CD14-positive monocyte (primary cell): ENCODE measurements around the gene SLC38A1. TPM values are rescaled to one million over a fixed set of nuclear protein-coding genes. Genes with fewer than 3 reads are reported as not detected.

Experiments
- DNase-seq, 3 donors: peaks; one replicate each; pipeline ENCODE4 v3.0.0-alpha.2; 2011 to 2022
- H2AFZ ChIP-seq: 2 replicates; pipeline ENCODE4 v1.6.0; 2012; ENCODE audit warnings: mild to moderate bottlenecking, low read depth, low read length, inconsistent platforms; ENCODE audit not compliant: insufficient read depth, poor library complexity, severe bottlenecking
- H3K27ac ChIP-seq, 2 donors: 1 replicate in 1 of 2; 2 replicates in 1 of 2; pipeline ENCODE4 v1.5.1; 2012 to 2013; ENCODE audit warnings: low read length in 2 of 2, control low read depth in 1 of 2, inconsistent platforms in 1 of 2, low read depth in 1 of 2, mild to moderate bottlenecking in 1 of 2
- H3K27me3 ChIP-seq, 2 donors: one replicate each; pipeline versions ENCODE4 v1.6.0 to v1.6.1; 2011 to 2013; ENCODE audit warnings: low read length in 2 of 2; ENCODE audit not compliant: control insufficient read depth in 2 of 2, insufficient read depth in 2 of 2
- H3K36me3 ChIP-seq, 2 donors: replicated peaks in 1 of 2; 1 replicate in 1 of 2; 2 replicates in 1 of 2; pipeline versions ENCODE4 v1.5.1 to v1.6.1; 2012 to 2013; ENCODE audit warnings: low read length in 2 of 2, control low read depth in 1 of 2, inconsistent platforms in 1 of 2, mild to moderate bottlenecking in 1 of 2; ENCODE audit not compliant: insufficient read depth in 2 of 2, control insufficient read depth in 1 of 2
- H3K4me1 ChIP-seq, 2 donors: 1 replicate in 1 of 2; 2 replicates in 1 of 2; pipeline versions ENCODE4 v1.5.1 to v1.6.1; 2012 to 2013; ENCODE audit warnings: low read length in 2 of 2, control low read depth in 1 of 2, inconsistent platforms in 1 of 2, mild to moderate bottlenecking in 1 of 2, moderate library complexity in 1 of 2; ENCODE audit not compliant: insufficient read depth in 2 of 2, control insufficient read depth in 1 of 2
- H3K4me2 ChIP-seq: replicated peaks from 2 replicates; pipeline ENCODE3; 2012; ENCODE audit warnings: low read length, moderate library complexity, mild to moderate bottlenecking; ENCODE audit not compliant: poor library complexity, severe bottlenecking; ENCODE audit errors: extremely low read depth
- H3K4me3 ChIP-seq, 3 experiments: fragments of 200-600 bp in 1 of 3; sonication (generic) in 1 of 3; replicated peaks in 1 of 3; 1 replicate in 2 of 3; 2 replicates in 1 of 3; pipeline ENCODE4 v1.5.1; 2011 to 2013; ENCODE audit warnings: low read length in 3 of 3, mild to moderate bottlenecking in 3 of 3, control low read depth in 2 of 3, low read depth in 2 of 3, inconsistent platforms in 1 of 3, moderate library complexity in 1 of 3
- H3K79me2 ChIP-seq: 2 replicates; pipeline ENCODE4 v1.6.0; 2012; ENCODE audit warnings: mild to moderate bottlenecking, control low read depth, inconsistent platforms, low read length, moderate library complexity; ENCODE audit not compliant: insufficient read depth
- H3K9ac ChIP-seq: 2 replicates; pipeline ENCODE4 v1.6.0; 2017; ENCODE audit warnings: low read length, mild to moderate bottlenecking; ENCODE audit not compliant: insufficient read depth, poor library complexity, severe bottlenecking
- H3K9me3 ChIP-seq, 2 donors: replicated peaks in 1 of 2; 1 replicate in 1 of 2; 2 replicates in 1 of 2; pipeline versions ENCODE4 v1.5.1 to v1.6.1; 2012 to 2013; ENCODE audit warnings: low read length in 2 of 2, control low read depth in 1 of 2; ENCODE audit not compliant: control insufficient read depth in 1 of 2, insufficient read depth in 1 of 2
- H4K20me1 ChIP-seq: 2 replicates; pipeline ENCODE4 v1.6.0; 2012; ENCODE audit warnings: mild to moderate bottlenecking, low read length, control low read depth, moderate library complexity; ENCODE audit not compliant: insufficient read depth
- H3K27ac Mint-ChIP-seq, 7 donors: one replicate each; pipeline ENCODE4 v1.8.0; 2020; ENCODE audit warnings: mild to moderate bottlenecking in 7 of 7, mixed read lengths in 7 of 7, moderate library complexity in 6 of 7, inconsistent platforms in 2 of 7
- H3K27me3 Mint-ChIP-seq, 3 donors: one replicate each; pipeline ENCODE4 v1.8.0; 2021 to 2022; ENCODE audit warnings: low read depth in 3 of 3, mild to moderate bottlenecking in 3 of 3, mixed read lengths in 3 of 3, moderate library complexity in 3 of 3, inconsistent platforms in 1 of 3
- H3K36me3 Mint-ChIP-seq, 2 donors: one replicate each; pipeline ENCODE4 v1.8.0; 2020; ENCODE audit warnings: mixed read lengths in 2 of 2, inconsistent platforms in 1 of 2, mild to moderate bottlenecking in 1 of 2
- H3K4me1 Mint-ChIP-seq: one replicate; pipeline ENCODE4 v1.8.0; 2020; ENCODE audit warnings: mild to moderate bottlenecking, mixed read lengths
- H3K4me3 Mint-ChIP-seq, 2 donors: one replicate each; pipeline ENCODE4 v1.8.0; 2020; ENCODE audit warnings: mild to moderate bottlenecking in 2 of 2, mixed read lengths in 2 of 2, moderate library complexity in 1 of 2
- H3K9me3 Mint-ChIP-seq, 7 donors: one replicate each; pipeline ENCODE4 v1.8.0; 2020 to 2022; ENCODE audit warnings: mixed read lengths in 7 of 7, mild to moderate bottlenecking in 6 of 7, moderate library complexity in 6 of 7, inconsistent platforms in 2 of 7
- CTCF ChIP-seq: fragments of 200-600 bp; IDR thresholded peaks from one replicate; pipeline ENCODE4 v1.8.0; 2022; ENCODE audit warnings: antibody characterized with exemption, mild to moderate bottlenecking
- WGBS: methylation state at CpG from one replicate; pipeline ENCODE4 v1.1.5; 2013; ENCODE audit warnings: missing lambda C conversion rate; ENCODE audit not compliant: insufficient coverage; 5-methylcytosine and 5-hydroxymethylcytosine counted together
- intact Hi-C, 2 donors: fragments of 100-400 bp; cut with micrococcal nuclease; formaldehyde crosslinking; loops; one replicate each; pipeline versions ENCODE4 v1.15.0 to v1.15.1; 2023
- polyA plus RNA-seq, 3 donors: library from polyadenylated mRNA; depleted of rRNA in 1 of 3; unstranded in 2 of 3; stranded (reverse) in 1 of 3; fragments of 300-500 nt in 2 of 3; fragments of >200 nt in 1 of 3; fragmentation: Illumina TruSeq in 2 of 3; gene quantifications; 1 replicate in 2 of 3; 2 replicates in 1 of 3; pipeline ENCODE4 v1.2.3, GENCODE V29; 2012 to 2021

SLC38A1 gene
- polyA plus RNA-seq, 3 donors = 0.92 to 1.9 (median 1.6) TPM

- intact Hi-C loops = loop anchor here (5.0 kb wide), 1 partner anchor 48 kb away; no protein-coding TSS in a partner anchor
- Histone ChIP-seq H3K27me3 (peaks cover 11 to 51% of the 10 kb centered on the region in 2 donors), H3K36me3 (no peaks in the 10 kb centered on the region), H4K20me1 (no peaks in the 10 kb centered on the region), H2AFZ (no peak overlapping the region), H3K4me1 (peaks cover 35 to 37% of the 10 kb centered on the region in 2 donors), H3K9ac (no peak overlapping the region), H3K9me3 (no peaks in the 10 kb centered on the region), H3K4me3 (no peak overlapping the region), H3K27ac (no peak overlapping the region), H3K4me2 (no peak overlapping the region), H3K79me2 (no peaks in the 10 kb centered on the region)
- Mint-ChIP-seq H3K27ac (no peak overlapping the region), H3K36me3 (peaks cover 0 to 2% of the 10 kb centered on the region in 2 donors), H3K4me1 (peaks cover 9% of the 10 kb centered on the region), H3K9me3 (peaks cover 0 to 12% (median 4%) of the 10 kb centered on the region in 7 donors), H3K27me3 (peaks cover 0 to 10% (median 8%) of the 10 kb centered on the region in 3 donors), H3K4me3 (no peak overlapping the region)
- no peak for TF ChIP-seq CTCF
- WGBS = 75% methylated on average over 2 of the region's 3 CpGs
- DNase-seq = no peak
These were observed 3.1 kb downstream of the SLC38A1 start for GRCh38 chr12:46265734-46266133.

- H2AFZ ChIP-seq = no peak overlapping the region
- peaks cover 9% of the 10 kb centered on the region for H3K4me1 Mint-ChIP-seq
- no peak overlapping the region for H3K9ac ChIP-seq
- no peak overlapping the region for H3K27ac Mint-ChIP-seq
- H4K20me1 ChIP-seq = no peaks in the 10 kb centered on the region
- no peak overlapping the region for H3K4me3 Mint-ChIP-seq
- H3K9me3 Mint-ChIP-seq = peaks cover 0 to 12% (median 4%) of the 10 kb centered on the region in 7 donors
- H3K79me2 ChIP-seq = no peaks in the 10 kb centered on the region
- H3K4me1 ChIP-seq = peaks cover 35 to 37% of the 10 kb centered on the region in 2 donors
- H3K27ac ChIP-seq = no peak overlapping the region
- DNase-seq = no peak
- H3K36me3 Mint-ChIP-seq = peaks cover 0 to 2% of the 10 kb centered on the region in 2 donors
- no peak overlapping the region for H3K4me3 ChIP-seq
- peaks cover 0 to 6% (median 5%) of the 10 kb centered on the region in 3 donors for H3K27me3 Mint-ChIP-seq
- no peak overlapping the region for H3K4me2 ChIP-seq
- H3K27me3 ChIP-seq = peaks cover 10 to 44% of the 10 kb centered on the region in 2 donors
- intact Hi-C loops = loop anchor here (5.0 kb wide), 1 partner anchor 48 kb away; no protein-coding TSS in a partner anchor
- no peaks in the 10 kb centered on the region for H3K36me3 ChIP-seq
- no peak for TF ChIP-seq CTCF
- no peaks in the 10 kb centered on the region for H3K9me3 ChIP-seq
These were observed 3.7 kb downstream of the SLC38A1 start for GRCh38 chr12:46265102-46265501.
